Mesothelial cell of epicardium (in vitro differentiated cells): Measurements from ENCODE around the gene ADCK1. TPM values are rescaled to one million over a fixed set of nuclear protein-coding genes. Genes with fewer than 3 reads are reported as not detected.
"Not testable (repeated sequence)": the region's sequence is repeated elsewhere in the genome, so short reads cannot be mapped to it uniquely, and the experiment has no call there.

Experiments used
- DNase-seq, 2 experiments: peaks; one replicate each; pipeline ENCODE4 v3.0.0; 2021; ENCODE audit warnings: low spot score in 2 of 2; ENCODE audit not compliant: unreplicated experiment in 2 of 2
- H3K27ac Mint-ChIP-seq: 2 replicates; pipeline ENCODE4 v1.8.0; 2021; ENCODE audit warnings: mixed read lengths
- H3K27me3 Mint-ChIP-seq: 2 replicates; pipeline ENCODE4 v1.8.0; 2021; ENCODE audit warnings: low read depth, mixed read lengths
- H3K36me3 Mint-ChIP-seq: 2 replicates; pipeline ENCODE4 v1.8.0; 2021; ENCODE audit warnings: mixed read lengths
- H3K4me1 Mint-ChIP-seq: 2 replicates; pipeline ENCODE4 v1.8.0; 2021; ENCODE audit warnings: mixed read lengths
- H3K4me3 Mint-ChIP-seq: 2 replicates; pipeline ENCODE4 v1.8.0; 2021; ENCODE audit warnings: mild to moderate bottlenecking, moderate library complexity, mixed read lengths
- H3K9me3 Mint-ChIP-seq: 2 replicates; pipeline ENCODE4 v1.8.0; 2021; ENCODE audit warnings: mixed read lengths
- total RNA-seq: library from RNA; stranded (reverse); gene quantifications from 3 replicates; pipeline ENCODE4 v1.2.1, GENCODE V29; 2021
- TF ChIP-seq, protein P1 (sequence below): fragments of 200-600 bp; sonication (generic); IDR thresholded peaks from one replicate; pipeline ENCODE4 v1.5.0; 2021; ENCODE audit warnings: antibody characterized with exemption; ENCODE audit not compliant: unreplicated experiment

Gene ADCK1
- total RNA-seq, 1 donor from 2014 or later = 13.3 TPM

DNA sequence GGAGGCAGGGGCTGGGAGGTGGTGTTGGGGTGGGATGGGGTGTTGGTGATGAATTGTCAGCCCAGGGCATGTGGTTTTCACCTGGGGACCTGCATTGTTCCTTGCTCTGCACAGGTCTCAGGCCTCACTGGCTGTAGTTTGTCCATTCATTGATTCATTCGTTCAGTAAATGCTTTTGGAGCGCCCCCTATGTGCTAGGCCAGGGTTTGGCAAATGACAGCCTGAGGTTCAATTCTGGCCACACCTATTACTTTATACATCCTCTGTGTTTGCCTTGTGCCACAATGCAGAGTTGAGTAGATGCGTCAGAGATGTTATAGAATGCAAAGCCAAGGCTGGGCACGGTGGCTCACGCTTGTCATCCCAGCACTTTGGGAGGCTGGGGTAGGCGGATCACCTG, 4.7 kb downstream of the ADCK1 start:
- Mint-ChIP-seq H3K4me3 (no peak overlapping the region), H3K27me3 (no peaks in the 10 kb centered on the region), H3K4me1 (peaks cover 5% of the 10 kb centered on the region), H3K27ac (no peak overlapping the region), H3K9me3 (no peaks in the 10 kb centered on the region), H3K36me3 (no peaks in the 10 kb centered on the region)
- no peak for DNase-seq
- TF ChIP-seq, protein P1, sequence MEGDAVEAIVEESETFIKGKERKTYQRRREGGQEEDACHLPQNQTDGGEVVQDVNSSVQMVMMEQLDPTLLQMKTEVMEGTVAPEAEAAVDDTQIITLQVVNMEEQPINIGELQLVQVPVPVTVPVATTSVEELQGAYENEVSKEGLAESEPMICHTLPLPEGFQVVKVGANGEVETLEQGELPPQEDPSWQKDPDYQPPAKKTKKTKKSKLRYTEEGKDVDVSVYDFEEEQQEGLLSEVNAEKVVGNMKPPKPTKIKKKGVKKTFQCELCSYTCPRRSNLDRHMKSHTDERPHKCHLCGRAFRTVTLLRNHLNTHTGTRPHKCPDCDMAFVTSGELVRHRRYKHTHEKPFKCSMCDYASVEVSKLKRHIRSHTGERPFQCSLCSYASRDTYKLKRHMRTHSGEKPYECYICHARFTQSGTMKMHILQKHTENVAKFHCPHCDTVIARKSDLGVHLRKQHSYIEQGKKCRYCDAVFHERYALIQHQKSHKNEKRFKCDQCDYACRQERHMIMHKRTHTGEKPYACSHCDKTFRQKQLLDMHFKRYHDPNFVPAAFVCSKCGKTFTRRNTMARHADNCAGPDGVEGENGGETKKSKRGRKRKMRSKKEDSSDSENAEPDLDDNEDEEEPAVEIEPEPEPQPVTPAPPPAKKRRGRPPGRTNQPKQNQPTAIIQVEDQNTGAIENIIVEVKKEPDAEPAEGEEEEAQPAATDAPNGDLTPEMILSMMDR = no peak

DNA sequence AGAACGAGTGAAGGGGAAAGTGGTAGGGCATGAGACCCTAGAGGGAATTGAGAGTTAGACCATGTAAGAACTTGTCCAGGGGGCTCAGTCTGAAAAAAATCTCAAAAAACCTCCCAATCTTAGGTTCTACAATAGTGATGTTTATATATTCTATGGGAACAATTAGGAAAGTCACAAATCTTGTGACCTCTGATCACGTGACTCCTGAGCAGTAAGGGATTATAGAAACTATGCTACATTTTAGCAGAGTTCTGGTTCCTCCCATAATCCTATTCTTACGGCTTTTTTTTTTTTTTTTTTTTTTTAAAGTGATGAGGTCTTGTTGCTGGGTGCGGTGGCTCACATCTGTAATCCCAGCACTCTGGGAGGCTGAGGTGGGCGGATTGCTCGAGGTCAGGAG, 5.8 kb downstream of the ADCK1 start:
- Mint-ChIP-seq H3K4me3 (no peak overlapping the region), H3K4me1 (peaks cover 1% of the 10 kb centered on the region), H3K27me3 (no peaks in the 10 kb centered on the region), H3K36me3 (no peaks in the 10 kb centered on the region), H3K27ac (no peak overlapping the region), H3K9me3 (no peaks in the 10 kb centered on the region)
- no peak for DNase-seq
- TF ChIP-seq, protein P1 = no peak

DNA sequence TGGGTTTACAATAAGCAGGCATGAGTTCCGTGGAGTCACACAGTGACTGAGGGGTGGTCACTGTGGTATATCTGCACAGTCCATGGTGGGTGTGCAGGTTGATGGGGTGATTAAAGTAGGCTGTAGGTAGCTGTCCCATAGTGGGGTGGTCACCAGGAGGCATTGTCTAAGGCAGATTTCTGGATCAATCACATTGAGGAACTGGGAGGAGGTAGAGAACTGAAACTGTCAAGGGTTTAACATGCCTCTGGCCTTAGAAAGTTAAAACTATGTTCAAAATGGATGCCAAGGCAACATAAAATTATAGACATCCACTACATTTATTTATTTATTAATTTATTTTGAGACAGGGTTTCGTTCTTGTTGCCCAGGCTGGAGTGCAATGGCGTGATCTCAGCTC, 8.3 kb downstream of the ADCK1 start:
- H3K4me1 Mint-ChIP-seq = no peaks in the 10 kb centered on the region
- no peak for DNase-seq
- no peak overlapping the region for H3K4me3 Mint-ChIP-seq
- no peaks in the 10 kb centered on the region for H3K27me3 Mint-ChIP-seq
- no peaks in the 10 kb centered on the region for H3K9me3 Mint-ChIP-seq
- H3K27ac Mint-ChIP-seq = no peak overlapping the region
- H3K36me3 Mint-ChIP-seq = no peaks in the 10 kb centered on the region
- TF ChIP-seq, protein P1 = no peak

DNA sequence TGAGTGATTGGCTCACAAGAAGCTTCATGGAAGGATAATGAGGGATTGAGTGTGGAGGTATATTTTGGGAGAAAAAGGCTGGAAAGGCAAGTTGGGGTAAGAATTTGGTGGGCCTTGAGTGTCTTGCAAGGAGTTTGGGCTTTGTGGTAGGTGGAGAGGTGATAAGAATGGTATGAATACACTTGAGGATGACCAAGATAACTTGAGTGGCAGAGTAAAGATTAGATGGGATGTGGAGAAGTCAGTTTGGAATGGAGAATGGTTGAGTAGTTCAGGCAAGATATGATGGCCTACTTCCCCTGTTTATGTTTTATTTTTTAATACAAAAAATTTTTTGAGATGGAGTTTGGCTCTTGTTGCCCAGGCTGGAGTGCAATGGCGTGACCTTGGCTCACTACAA, 9.1 kb downstream of the ADCK1 start:
- Mint-ChIP-seq H3K4me1 (no peaks in the 10 kb centered on the region), H3K4me3 (no peak overlapping the region), H3K27ac (no peak overlapping the region), H3K27me3 (no peaks in the 10 kb centered on the region), H3K36me3 (no peaks in the 10 kb centered on the region), H3K9me3 (no peaks in the 10 kb centered on the region)
- no peak for DNase-seq
- TF ChIP-seq, protein P1 = no peak

DNA sequence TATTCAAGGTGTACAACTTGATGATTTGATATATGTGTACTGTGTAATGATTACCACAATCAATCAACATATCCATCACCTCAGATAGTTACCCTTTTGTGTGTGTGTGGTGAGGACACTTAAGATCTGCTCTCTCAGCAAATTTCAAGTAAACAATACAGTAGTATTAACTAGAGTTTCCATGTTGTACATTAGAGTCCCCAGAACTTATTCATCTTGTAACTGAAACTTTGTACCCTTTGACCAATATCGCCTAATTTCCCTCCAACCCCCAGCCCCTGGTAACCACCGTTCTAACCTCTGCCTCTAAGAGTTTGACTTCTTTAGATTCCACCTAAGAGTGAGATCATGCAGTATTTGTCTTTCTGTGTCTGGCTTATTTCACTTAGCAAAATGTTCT, 12.1 kb downstream of the ADCK1 start:
- DNase-seq = no peak
- H3K27me3 Mint-ChIP-seq = no peaks in the 10 kb centered on the region
- H3K9me3 Mint-ChIP-seq = no peaks in the 10 kb centered on the region
- H3K4me1 Mint-ChIP-seq = no peaks in the 10 kb centered on the region
- TF ChIP-seq, protein P1 = no peak
- no peak overlapping the region for H3K4me3 Mint-ChIP-seq
- H3K27ac Mint-ChIP-seq = no peak overlapping the region
- no peaks in the 10 kb centered on the region for H3K36me3 Mint-ChIP-seq

DNA sequence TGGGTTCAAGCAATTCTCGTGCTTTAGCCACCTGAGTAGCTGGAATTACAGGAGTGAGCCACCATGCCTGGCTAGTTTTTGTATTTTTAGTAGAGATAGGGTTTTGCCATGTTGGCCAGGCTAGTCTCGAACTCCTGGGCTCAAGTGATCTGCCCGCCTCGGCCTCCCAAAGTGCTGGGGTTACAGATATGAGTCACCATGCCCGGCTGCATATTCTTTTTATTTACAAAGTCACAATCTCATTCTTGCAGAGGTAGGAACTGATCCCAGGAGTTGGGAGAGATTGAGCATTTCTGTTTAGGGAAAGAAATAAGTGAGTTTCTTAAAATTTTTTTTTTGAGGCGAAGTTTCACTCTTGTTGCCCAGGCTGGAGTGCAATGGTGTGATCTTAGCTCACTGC, 12.8 kb downstream of the ADCK1 start:
- H3K4me3 Mint-ChIP-seq, H3K36me3 Mint-ChIP-seq, H3K4me1 Mint-ChIP-seq, H3K27me3 Mint-ChIP-seq, DNase-seq, H3K27ac Mint-ChIP-seq, H3K9me3 Mint-ChIP-seq: not testable (repeated sequence)
